HG03159 (cell line): ENCODE results near the gene RNPEP.
A peak's percentile ranks its signal among the peaks of the same experiment; 100 is the strongest.
"Not testable (repeated sequence)": the region's sequence is repeated elsewhere in the genome, so short reads cannot be mapped to it uniquely, and the experiment has no call there.

Experiments used
- ATAC-seq: cut with Tn5 transposase; IDR thresholded peaks from one replicate; pipeline ENCODE4 v1.9.1; 2021; ENCODE audit warnings: mild to moderate bottlenecking, moderate library complexity; ENCODE audit not compliant: unreplicated experiment

The RNPEP gene, protein sequence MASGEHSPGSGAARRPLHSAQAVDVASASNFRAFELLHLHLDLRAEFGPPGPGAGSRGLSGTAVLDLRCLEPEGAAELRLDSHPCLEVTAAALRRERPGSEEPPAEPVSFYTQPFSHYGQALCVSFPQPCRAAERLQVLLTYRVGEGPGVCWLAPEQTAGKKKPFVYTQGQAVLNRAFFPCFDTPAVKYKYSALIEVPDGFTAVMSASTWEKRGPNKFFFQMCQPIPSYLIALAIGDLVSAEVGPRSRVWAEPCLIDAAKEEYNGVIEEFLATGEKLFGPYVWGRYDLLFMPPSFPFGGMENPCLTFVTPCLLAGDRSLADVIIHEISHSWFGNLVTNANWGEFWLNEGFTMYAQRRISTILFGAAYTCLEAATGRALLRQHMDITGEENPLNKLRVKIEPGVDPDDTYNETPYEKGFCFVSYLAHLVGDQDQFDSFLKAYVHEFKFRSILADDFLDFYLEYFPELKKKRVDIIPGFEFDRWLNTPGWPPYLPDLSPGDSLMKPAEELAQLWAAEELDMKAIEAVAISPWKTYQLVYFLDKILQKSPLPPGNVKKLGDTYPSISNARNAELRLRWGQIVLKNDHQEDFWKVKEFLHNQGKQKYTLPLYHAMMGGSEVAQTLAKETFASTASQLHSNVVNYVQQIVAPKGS

DNA sequence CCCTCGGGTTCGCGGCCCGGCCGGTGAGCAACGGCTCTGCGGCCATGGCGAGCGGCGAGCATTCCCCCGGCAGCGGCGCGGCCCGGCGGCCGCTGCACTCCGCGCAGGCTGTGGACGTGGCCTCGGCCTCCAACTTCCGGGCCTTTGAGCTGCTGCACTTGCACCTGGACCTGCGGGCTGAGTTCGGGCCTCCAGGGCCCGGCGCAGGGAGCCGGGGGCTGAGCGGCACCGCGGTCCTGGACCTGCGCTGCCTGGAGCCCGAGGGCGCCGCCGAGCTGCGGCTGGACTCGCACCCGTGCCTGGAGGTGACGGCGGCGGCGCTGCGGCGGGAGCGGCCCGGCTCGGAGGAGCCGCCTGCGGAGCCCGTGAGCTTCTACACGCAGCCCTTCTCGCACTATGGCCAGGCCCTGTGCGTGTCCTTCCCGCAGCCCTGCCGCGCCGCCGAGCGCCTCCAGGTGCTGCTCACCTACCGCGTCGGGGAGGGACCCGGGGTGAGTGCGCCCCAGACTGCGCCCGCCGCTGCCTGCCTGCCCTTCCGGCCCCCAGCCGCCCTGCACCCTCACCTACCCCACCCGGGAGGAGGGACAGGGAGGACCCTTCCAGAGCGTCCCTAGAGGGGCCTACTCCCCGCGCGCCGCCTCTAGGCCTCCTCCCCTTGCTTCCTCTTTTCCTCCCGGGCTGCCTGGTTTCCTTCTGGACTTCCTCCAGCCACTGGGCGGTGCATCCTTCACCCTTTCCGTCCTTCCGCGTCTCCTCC is at the start of gene RNPEP:
TSS of gene RNPEP (plus strand) at position 26 of the 757 bp plus-strand sequence. CDS start at position 45, 19 bp downstream.
- peak; percentile 71 for ATAC-seq

DNA sequence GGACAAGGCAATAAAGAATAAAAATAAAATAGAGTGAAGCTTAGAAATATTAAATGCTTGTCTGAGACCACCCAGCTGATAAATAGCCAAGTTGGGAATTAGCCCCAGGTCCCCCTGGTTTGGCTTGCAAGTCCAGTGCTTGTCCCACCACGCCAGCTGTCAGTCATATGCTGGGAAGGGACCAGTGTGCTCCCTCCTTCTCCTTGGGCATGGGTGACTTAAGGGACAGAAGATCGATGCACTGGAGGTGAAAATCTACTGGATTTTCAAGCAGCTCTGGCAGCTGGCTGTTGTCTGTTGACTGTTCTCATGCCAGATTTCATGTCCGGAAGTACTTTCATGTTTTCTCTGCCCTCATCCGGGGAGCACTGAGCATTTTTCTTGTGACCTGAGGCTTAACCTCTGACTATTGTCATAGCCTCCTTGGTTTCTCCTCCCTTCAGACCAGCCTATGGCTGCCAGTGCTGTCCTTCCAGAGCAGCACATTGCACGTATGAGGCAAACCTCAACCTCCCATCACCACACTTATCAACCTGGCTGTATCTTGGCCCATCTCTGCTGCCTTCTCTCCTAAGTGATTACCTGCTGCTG is 48.5 kb upstream of the RNPEP start:
- ATAC-seq = no peak

DNA sequence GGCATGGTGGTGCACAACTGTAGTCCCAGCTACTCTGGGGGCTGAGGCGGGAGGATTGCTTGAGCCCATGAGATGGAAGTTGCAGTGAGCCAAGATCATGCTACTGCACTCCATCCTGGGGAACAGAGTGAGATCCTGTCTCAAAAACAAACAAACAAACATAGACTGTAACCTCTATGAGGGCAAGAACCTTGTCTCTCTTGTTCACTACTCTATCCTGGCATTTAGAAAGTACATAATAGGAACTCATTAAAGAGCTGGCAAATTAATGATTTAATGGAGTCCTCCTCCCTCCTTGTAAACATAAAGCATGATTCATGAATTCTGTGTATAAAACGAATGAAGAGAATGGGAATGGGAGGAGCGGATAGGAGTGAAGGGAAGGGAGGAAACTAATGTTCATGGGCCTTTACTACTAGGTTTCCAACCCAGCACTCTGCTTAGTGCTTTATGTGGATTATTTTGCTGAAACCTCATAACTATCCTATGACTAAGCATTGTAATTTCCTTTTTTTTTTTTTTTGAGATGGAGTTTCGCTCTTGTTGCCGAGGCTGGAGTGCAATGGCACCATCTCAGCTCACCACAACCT is 44.7 kb upstream of the RNPEP start:
- ATAC-seq = no peak

DNA sequence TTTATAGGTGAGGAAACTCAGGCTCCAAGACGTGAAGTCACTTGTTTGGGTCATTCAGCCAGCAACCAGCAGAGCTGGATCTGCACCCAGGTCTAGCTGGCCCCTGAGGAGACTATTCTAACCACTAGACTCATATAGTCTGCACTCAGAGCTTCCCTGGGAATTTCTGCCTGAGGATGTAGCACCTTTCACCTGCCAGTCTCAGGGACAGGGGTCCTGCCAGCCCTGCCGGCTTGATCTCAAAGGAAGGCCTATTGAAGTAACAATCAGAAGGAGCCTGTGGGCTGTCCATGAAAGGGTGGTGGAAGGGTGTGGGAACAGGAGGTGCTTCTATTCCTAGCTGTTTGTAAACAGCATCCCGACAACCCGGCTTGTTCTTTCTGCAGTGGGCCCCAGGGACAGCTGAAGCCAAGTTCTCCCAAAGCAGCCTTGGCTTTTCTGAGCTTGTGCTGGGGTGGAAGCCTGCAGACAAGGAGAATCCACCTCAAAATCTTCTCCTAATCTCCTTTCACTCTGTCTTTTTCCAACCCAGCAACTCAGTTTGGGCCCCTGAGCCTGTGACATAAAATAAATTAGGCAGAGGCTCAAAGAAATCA is 43.9 kb upstream of the RNPEP start:
- ATAC-seq = no peak

DNA sequence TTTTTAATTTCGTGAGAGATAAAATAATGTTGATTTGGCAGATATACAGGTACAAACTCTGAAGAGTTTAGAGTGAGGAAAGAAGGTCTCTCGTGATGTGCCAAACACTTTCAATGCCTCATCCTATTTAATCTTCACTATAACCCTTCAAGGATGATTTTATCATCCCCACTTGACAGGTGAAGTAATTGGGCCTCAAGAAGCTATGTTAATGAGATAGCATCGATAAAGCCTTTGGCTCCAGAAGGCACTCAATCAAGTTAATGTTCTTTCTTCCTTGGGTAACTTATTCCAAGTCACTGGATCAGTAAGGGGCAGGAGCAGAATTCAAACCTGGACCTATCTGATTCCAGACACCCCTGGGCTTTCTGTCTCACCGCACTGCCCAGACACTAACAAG is 43.3 kb upstream of the RNPEP start:
- ATAC-seq = no peak

DNA sequence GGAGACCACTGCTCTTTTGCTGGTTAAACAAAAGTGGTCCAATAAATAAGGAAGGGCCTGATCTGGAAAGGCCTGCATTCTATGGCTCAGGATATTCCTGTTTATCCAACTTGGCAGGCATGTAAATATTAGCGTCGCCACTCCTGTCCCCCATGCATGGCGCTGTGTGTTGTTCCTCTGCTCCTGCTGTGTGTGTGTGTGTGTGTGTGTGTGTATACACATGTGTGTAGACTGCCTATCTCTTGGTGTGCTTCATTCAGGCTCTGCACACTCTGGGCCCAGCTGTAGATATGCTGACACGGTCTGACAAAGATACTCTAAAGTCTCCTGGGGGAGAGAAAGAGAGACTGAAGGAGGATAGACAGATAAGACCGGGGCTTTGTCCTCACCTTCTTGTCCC is 42.9 kb upstream of the RNPEP start:
- no peak for ATAC-seq

DNA sequence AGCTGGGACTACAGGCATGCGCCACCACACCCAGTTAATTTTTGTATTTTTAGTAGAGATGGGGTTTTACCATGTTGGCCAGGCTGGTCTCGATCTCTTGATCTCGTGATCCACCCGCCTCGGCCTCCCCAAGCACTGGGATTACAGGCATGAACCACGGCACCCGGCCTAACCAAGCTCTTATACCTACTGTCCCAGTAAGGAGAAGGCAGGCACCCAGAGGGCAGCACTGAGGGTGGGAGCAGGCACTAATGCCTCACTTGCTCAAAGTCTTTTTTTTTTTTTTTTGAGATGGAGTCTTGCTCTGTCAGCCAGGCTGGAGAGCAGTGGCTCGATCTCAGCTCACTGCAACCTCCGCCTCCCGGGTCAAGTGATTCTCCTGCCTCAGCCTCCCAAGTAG is 42.1 kb upstream of the RNPEP start:
- not testable (repeated sequence) for ATAC-seq

DNA sequence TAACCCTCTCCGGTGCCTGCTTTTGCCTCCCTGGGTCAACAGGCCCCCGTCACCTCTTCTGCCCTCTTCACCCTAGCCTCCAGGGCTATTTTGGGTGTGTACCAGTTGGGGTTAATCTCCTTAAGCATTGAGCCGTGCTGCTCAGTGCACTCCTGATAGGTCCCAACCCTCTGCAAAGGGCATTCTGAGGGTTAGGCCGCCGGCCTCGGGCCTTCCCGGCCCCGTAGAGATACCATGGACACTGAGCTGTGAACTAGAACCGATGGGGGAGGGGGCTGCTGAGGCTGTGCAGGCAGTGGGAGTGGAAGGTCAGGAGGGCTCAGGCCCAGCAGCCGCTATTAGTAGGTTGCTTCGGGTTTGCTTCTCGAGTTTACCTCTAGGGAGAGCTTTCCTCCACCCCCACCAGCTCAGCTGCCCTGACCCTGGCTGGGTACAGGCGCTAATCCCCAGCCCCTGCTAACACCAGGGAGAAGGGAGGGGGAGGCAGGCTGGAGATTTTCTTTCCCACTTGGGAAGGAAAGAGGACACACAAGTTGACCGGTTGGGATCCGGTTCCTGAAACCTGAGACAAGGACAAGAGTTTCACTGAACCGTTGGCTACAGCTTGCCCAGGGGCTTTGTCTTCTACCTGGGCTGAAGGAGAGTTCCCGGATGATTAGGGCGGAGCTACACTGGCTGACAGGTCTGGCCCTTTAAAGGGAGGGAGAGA is 40.9 kb upstream of the RNPEP start:
- no peak for ATAC-seq

DNA sequence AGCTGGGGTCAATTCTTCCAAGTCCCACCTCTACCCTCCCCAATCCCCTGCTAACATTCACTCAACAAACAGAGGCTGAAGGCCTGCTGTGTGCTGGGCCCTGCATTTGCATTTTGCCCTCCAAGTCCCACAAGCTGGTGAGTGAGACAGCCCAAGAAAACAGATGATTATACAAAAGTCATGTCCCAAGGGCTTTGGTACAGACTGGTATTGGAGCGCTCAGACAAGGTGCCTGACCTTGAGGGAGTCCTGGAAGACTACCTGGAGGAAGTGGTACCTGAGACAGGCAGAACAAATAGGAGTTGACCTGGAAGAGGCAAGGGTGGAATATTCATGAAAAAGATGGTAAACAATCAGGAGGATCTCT is 40.3 kb upstream of the RNPEP start:
- no peak for ATAC-seq

DNA sequence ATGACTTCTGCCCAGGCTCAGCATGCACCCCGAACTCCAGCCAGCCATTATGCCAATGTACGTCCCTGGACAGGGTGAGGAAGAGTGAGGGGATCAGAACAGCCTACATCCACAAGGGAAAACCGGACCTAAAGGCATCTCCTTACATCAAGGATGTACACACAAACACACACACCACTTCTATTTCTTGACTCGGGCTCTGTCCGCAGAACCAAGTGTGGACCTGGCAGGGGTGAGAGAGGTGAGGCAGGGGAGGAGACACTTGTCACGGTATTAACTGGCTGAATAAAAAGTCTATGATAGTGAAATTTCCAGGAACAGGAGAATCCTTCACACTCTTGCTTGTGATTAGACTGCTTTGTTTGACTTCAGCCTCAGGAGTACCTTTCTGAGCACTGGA is 38.4 kb upstream of the RNPEP start:
- ATAC-seq = no peak

DNA sequence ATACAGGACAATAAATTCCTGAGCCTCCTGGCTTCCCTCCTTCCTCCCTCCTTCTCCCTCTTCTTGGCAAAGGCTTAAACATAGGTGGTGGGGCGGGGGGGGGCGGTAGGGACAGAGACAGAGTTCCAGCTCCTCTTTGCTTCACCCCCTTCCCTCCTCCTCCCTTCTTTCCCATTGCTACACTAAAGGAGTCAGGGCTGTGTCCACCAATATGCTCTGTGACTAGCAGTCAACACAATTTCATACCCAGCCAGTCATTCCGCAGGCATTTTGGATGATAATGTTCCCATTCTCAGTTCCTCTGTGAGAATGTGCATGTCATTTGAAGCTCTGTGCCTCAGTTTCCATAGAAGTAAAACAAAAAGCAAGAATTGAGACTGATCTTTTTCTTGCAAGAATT is 37.8 kb upstream of the RNPEP start:
- no peak for ATAC-seq

DNA sequence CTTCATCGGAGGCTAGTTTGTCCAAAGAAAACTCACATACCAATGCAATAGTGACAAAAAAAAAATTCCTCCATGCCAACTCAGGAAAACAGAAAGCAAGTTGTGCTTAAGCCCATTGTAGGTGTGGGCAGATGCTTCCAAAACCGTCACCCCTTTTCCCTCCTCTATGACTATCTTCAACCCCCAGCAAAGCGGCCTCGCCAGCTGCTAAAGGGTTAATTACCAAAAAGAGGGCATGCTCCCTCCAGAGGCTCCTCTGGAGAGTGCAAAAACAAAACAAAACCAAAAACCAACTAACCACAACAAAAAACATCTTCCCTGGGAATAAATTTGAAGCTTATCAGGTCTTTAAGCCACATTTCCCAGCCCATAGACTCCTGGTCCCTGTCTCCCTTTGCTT is 37.3 kb upstream of the RNPEP start:
- no peak for ATAC-seq

DNA sequence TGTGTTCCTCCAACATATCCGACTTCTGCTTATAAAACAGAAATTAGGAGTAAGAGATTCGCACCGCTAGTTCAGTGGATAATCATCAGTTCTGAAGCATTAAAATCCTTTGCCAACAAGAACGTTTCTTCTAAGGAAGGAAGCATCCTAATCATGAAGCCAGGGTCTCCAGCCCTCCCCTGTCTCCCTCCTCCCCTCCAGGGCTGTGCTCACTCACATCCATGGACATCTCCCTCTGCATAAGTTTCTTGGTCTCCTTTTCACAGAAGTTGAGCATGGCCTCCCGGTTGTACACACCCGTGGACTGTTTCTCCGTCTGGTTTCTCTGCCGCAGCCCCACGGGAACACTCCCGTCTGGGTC is 36.6 kb upstream of the RNPEP start:
- ATAC-seq = no peak

DNA sequence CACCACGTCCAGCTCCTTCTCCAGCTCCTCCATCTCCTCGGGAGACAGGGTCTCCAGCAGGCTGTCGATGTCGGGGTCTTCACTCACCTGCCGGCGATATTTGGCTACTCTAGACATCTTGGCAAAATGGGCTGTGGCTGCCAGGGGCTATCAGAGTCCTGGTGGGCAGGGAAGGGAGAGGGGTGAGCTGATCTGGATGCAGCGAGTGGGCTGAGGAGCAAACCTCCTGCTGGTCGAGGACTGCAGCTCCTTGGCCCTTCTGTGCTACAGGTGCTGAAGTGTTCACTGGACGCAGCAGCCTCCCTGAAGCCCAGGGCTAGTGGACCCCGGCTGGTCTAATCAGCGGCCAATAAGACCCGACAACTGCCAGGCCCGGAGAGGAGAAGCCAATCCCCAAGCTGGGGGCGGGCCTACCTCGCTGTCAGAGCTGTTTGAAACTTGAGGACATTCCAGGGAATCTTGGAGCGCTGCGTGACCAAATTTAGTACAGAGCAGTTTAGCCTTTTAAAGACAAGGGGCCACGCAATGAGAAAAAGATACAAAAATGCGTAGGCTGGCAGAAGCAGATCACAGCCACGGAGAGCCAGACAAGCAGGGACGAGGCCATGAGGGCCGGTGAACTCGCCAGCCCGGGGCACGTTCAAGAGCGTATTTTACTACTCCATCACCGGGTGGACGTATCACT is 36.1 kb upstream of the RNPEP start, which contains the start of gene LMOD1:
TSS of gene LMOD1 (minus strand) at position 325 of the 685 bp plus-strand sequence. CDS start at position 117, 208 bp downstream.
- ATAC-seq = no peak

DNA sequence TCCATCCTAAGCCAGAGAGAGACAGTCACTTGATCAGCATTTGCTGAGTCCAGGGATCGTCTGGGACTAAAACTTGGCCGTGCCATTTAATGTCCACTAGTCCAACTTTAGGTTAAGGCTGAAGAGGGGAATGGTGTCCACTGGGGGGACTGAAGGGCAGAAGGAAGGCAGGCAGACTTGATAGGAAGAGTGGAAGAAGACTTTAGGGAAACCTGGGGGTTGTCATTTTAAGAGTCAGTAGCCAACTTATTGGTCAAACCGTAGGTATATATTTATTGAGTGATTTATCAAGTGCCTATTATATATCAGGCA is 34.8 kb upstream of the RNPEP start:
- no peak for ATAC-seq

DNA sequence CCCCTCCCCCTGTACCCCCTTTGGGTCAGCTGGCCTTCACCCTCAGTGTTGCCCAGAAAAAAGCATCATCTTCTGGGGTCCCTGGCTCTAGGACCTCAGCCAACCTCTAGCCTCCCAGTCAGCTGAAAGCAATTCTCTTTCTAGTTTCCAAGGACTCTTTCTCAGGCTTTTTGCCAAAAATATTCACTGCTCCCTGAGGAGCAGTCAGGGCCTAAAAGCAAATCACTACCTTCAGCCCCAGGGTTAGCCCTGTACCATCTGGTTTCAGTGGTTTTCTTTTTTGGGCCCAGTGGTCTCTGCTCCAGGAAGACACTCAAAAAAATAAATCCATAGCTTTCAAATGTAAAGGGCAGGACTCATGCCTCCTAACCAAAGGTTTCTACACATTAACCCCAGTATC is 33.0 kb upstream of the RNPEP start:
- no peak for ATAC-seq

DNA sequence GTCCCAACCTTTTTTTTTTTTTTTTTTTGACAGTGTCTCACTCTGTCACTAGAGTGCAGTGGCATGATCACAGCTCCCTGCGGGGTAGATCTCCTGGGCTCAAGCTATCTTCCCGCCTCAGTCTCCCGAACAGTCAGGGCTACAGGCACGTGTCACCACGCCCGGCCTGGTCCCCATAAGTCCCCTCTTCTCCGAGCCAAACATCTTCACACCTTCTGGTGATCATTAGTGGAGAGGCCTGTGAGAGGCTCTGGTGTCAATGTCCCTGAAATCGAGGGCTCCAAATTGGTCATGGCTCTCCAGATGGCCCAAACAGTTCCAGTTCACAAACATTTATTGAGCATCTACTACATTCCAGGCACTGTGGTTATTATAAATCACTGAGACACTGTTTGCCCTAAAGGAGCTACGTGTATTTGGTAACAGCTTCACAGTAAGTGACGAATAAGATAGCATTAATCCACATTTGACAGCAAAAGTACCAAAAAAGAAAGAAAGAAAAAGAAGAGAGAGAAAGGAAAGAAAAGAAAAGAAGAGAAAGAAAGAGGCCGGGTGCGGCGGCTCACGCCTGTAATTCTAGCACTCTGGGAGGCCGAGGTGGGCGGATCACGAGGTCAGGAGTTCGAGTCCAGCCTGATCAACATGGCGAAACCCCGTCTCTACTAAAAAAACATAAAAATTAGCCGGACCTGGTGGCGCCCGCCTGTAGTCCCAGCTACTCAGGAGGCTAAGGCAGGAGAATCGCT is 28.0 kb upstream of the RNPEP start:
- ATAC-seq = no peak

DNA sequence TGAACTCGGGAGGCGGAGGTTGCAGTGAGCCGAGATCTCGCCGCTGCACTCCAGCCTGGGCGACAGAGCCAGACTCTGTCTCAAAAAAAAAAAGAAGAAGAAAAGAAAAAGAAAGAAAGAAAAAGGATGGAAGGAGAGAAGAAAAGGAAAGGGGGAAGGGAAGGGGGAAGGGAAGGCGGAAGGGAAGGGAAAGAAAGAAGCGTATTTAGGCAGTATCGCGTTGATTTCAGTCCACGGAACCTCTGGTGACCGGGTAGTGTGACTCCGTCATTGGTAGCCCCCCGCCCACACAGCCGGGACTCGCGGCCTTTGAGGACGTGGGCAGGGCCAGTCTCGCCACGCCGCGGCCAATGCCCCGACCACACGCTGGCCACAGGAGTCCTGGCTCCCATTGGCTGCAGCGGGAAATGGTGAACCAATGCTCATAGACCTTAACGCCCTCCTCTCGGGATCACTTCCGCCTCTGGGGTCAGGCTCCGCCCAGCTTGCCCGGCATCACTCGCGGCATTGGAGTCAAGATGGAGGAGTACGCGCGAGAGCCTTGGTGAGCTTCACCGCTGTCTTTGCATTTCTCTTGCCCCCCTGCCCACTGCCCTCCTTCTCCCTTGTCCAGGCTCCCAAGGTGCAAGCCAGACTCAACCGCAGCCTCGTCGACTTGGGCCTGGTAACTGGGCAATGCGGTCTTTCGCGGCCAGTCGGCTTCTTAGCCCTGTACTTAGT is 27.3 kb upstream of the RNPEP start, which contains the start of gene TIMM17A:
TSS of gene TIMM17A (plus strand) at position 495 of the 720 bp plus-strand sequence. CDS start at position 519, 24 bp downstream.
- peak; percentile 99 for ATAC-seq
